GM18951 (cell line): ENCODE data around the gene CLMP.
"Not testable (repeated sequence)": the region's sequence is repeated elsewhere in the genome, so short reads cannot be mapped to it uniquely, and the experiment has no call there.

Source experiments
- POLR2A ChIP-seq: IDR thresholded peaks from 4 replicates; pipeline ENCODE4 v1.6.1; 2011; ENCODE audit warnings: mild to moderate bottlenecking; ENCODE audit not compliant: insufficient read length, insufficient read depth; ENCODE audit errors: extremely low read depth
- in situ Hi-C: fragments of 300-500 bp; cut with MboI; formaldehyde crosslinking; loops from one replicate; pipeline ENCODE4 v1.12.0; 2022; ENCODE audit warnings: low sequenced_read_pairs, mixed read lengths, inconsistent platforms; ENCODE audit not compliant: unreplicated experiment

The CLMP gene

GRCh38 chr11:123143921-123144320 lies 51.1 kb downstream of the CLMP start:
- TF ChIP-seq POLR2A = no peak
- in situ Hi-C loops = no loop called here

- in situ Hi-C loops = no loop called here
- TF ChIP-seq POLR2A = no peak
Measured at GRCh38 chr11:123143476-123143875, 51.6 kb downstream of the CLMP start.

GRCh38 chr11:123139206-123139605 lies 55.8 kb downstream of the CLMP start:
- in situ Hi-C loops = no loop called here
- TF ChIP-seq POLR2A = no peak

DNA sequence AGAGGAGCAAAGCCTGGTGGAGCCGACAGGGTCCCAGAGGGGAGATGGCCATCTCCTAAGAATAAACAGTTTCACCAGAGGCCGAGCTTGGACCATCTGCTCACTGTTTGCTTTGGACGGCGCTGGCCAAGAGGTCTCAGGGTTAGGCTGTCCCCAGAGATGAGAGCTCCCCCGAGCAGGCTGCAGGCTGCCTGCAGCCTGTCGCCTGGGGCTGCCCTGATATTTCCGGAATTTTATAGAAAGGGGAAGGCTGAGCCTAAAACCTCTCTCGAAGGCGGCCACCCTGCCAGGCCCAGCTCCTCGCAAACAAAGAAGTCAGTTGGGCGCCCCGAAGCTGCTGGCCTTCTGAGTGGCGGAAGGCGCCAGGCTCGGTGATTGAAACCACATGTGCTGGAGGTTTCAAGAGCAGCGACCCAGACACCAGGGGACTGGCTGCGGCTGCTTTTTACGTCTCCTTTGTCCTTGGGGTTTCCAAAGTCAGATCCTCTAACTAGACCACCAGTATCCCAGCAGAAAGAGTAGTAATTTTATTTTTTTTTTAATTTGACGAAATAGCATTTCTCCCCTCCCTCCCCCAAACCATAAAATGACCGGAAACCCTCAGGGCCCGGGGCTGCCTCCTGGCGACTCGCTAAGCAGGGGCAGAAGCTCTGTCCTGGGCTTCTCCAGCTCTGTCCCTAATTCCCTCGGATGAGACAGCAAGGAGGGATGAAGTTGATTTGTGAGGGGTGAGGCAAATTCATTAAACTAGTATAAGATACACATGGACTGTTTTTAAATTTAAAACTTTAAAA lies 57.4 kb downstream of the CLMP start:
- TF ChIP-seq POLR2A = no peak
- in situ Hi-C loops = no loop called here

- TF ChIP-seq POLR2A = no peak
- in situ Hi-C loops = no loop called here
Measured at GRCh38 chr11:123135863-123136446, 59.1 kb downstream of the CLMP start.

- in situ Hi-C loops = no loop called here
- TF ChIP-seq POLR2A = no peak
Measured at GRCh38 chr11:123132881-123133280, 62.2 kb downstream of the CLMP start.

DNA sequence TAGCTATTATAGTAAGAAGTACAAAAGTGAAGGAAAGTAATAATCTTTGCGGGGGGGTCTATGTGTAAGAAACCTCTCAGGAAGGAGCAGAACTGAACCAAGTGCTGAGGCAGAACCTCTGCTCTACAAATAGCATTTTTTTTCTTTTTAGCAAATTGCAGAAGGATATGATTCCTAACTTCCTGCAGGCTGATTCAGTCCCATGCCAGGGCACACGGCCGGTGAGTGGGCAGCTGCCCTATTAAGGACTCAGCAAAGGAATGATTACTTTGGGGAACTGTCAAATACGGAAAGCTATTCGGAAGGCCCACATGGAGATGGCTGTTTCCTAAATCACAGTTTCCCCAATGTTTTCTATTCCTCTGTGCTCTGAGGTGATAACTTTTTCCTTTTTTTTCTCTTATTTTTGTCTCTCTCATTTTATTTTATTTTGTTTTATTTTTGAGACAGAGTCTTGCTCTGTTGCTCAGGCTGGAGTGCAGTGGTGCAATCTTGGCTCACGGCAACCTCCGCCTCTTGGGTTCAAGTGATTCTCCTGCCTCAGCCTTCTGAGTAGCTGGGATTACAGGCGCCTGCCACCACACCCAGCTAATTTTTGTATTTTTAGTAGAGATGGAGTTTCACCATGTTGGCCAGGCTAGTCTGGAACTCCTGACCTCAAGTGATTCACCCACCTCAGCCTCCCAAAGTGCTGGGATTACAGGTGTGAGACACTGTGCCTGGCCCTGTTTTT lies 62.8 kb downstream of the CLMP start:
- in situ Hi-C loops = not testable (repeated sequence)

GRCh38 chr11:123129920-123130319 lies 65.1 kb downstream of the CLMP start:
- no peak for TF ChIP-seq POLR2A

GRCh38 chr11:123125169-123125568 lies 69.9 kb downstream of the CLMP start:
- in situ Hi-C loops = no loop called here

More at GRCh38 chr11:123129920-123130319, 65.1 kb downstream of the CLMP start:
- in situ Hi-C loops = no loop called here

DNA sequence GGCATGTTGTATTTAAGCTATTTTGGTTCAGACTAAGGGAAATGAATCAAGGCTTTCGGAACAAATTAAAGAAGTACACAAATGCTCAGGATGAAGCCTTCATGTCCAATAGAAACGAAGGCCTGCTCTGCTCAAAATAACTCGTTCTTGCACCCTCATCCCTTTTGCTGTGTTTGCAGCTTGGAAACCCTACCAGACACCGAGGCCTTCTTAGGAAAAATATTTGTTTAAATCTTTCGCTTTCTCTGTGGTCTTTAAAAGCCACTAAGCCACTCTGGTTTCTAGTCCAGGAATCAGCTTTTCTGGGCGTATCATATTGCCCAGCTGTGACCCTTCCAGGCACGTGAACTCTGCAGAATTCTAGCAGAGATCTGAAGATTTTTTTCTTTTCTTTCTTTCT lies 72.2 kb downstream of the CLMP start:
- in situ Hi-C loops = no loop called here
- TF ChIP-seq POLR2A = no peak

More at GRCh38 chr11:123125169-123125568, 69.9 kb downstream of the CLMP start:
- TF ChIP-seq POLR2A = no peak

DNA sequence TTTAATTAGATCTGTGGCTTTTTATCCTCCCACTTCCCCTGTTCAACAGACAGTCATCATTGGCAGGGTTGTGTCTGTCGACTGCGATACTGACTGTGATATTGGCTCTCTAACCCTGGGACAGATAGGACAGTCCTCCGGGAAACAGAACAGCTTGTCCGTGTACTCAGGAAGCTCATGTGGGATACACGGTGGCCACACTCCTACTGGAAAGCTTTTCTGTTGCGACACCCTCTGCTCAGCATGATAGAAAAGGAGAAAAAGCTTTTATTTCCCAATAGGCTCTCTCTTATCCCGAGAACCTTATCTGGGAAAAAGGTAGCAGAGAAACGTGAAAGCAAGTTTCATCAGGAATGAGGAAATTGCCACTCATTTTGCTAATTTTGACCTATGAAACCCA lies 72.7 kb downstream of the CLMP start:
- in situ Hi-C loops = no loop called here
- TF ChIP-seq POLR2A = no peak

DNA sequence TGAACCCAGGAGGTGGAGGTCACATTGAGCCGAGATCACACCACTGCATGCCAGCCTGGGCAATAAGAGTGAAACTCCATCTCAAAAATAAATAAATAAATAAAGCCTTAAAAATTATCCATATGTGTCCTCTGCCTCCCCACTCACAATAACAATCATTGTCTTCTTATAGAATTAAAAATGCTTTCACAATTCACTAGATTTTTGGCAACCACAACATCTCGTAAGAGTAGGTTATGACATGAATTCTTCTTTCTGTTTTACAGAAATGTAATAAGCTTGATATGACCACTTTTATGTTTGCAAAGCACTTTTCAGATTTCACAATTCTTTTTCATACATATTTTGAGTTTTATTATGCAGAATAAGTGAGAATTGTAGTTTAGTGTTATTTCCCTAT lies 78.6 kb downstream of the CLMP start:
- in situ Hi-C loops = loop anchor here (10.0 kb wide), 1 partner anchor 128 kb away; no protein-coding TSS in a partner anchor
- no peak for TF ChIP-seq POLR2A

GRCh38 chr11:123111465-123111864 lies 83.6 kb downstream of the CLMP start:
- no peak for TF ChIP-seq POLR2A
- in situ Hi-C loops = loop anchor here (10.0 kb wide), 1 partner anchor 133 kb away; no protein-coding TSS in a partner anchor

DNA sequence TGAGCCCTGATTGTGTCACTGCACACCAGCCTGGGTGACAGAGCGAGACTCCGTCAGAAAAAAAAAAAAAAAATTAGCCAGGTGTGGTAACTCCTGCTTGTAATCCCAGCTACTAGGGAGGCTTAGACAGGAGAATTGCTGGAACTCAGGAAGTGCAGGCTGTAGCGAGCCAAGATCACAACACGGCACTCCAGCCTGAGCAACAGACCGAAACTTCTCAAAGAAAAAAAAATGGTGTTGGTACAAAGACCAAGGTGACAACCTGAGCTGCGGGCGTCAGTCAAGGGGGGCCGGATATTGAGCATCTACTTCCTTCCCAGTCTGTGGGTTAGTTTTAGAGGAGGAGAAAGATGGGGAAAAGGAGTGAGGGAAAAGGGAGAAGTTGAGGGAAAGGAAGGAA lies 84.7 kb downstream of the CLMP start:
- no peak for TF ChIP-seq POLR2A
- in situ Hi-C loops = loop anchor here (10.0 kb wide), 1 partner anchor 134 kb away; no protein-coding TSS in a partner anchor

- no peak for TF ChIP-seq POLR2A
- in situ Hi-C loops = no loop called here
Measured at GRCh38 chr11:123107945-123108495, 87.0 kb downstream of the CLMP start.
